Liver (tissue), 9 donors: ENCODE results near the gene GPI. TPM values are rescaled to one million over a fixed set of nuclear protein-coding genes. Genes with fewer than 3 reads are reported as not detected.
"Not testable (repeated sequence)": the region's sequence is repeated elsewhere in the genome, so short reads cannot be mapped to it uniquely, and the experiment has no call there.

Source experiments
- DNase-seq: peaks from one replicate; pipeline ENCODE4 v3.0.0-alpha.2; 2017; ENCODE audit warnings: low spot score
- H3K27ac ChIP-seq, 2 donors: one replicate each; pipeline ENCODE4 v1.7.0; 2013; ENCODE audit warnings: inconsistent platforms in 2 of 2, low read length in 2 of 2, control low read depth in 1 of 2, low read depth in 1 of 2, mild to moderate bottlenecking in 1 of 2
- H3K27me3 ChIP-seq, 4 donors: one replicate each; pipeline versions ENCODE4 v1.6.1 to v1.7.0; 2013; ENCODE audit warnings: low read length in 3 of 4, inconsistent platforms in 1 of 4, mild to moderate bottlenecking in 1 of 4, moderate library complexity in 1 of 4; ENCODE audit not compliant: control insufficient read depth in 4 of 4, insufficient read depth in 4 of 4
- H3K36me3 ChIP-seq, 4 donors: one replicate each; pipeline versions ENCODE4 v1.6.1 to v1.7.0; 2013; ENCODE audit warnings: low read length in 3 of 4, mild to moderate bottlenecking in 3 of 4, low read depth in 1 of 4, moderate library complexity in 1 of 4; ENCODE audit not compliant: control insufficient read depth in 4 of 4, insufficient read depth in 3 of 4
- H3K4me1 ChIP-seq, 4 donors: one replicate each; pipeline versions ENCODE4 v1.6.1 to v1.7.0; 2013; ENCODE audit warnings: low read length in 3 of 4, mild to moderate bottlenecking in 3 of 4, moderate library complexity in 1 of 4; ENCODE audit not compliant: control insufficient read depth in 4 of 4, insufficient read depth in 4 of 4
- H3K4me3 ChIP-seq, 3 donors: one replicate each; pipeline versions ENCODE4 v1.6.1 to v1.7.0; 2013; ENCODE audit warnings: low read length in 3 of 3, control low read depth in 1 of 3, low read depth in 1 of 3, mild to moderate bottlenecking in 1 of 3
- H3K9ac ChIP-seq, 2 donors: one replicate each; pipeline ENCODE4 v1.7.0; 2013; ENCODE audit warnings: low read length in 2 of 2, mild to moderate bottlenecking in 2 of 2, moderate library complexity in 2 of 2, control low read depth in 1 of 2, low read depth in 1 of 2
- H3K9me3 ChIP-seq, 4 donors: one replicate each; pipeline versions ENCODE4 v1.6.1 to v1.7.0; 2013; ENCODE audit warnings: low read length in 3 of 4; ENCODE audit not compliant: control insufficient read depth in 4 of 4
- ATF3 ChIP-seq: IDR thresholded peaks from 2 replicates; pipeline ENCODE4 v1.6.1; 2016; ENCODE audit warnings: antibody characterized with exemption
- CTCF ChIP-seq: fragments of 150-350 bp; IDR thresholded peaks from 2 replicates; pipeline ENCODE4 v1.5.1; 2017; ENCODE audit warnings: improper control_type of control experiment, low read depth, low read length; ENCODE audit not compliant: missing input control
- FOXA1 ChIP-seq: IDR thresholded peaks from 2 replicates; pipeline ENCODE4 v1.6.1; 2016; ENCODE audit warnings: antibody characterized with exemption
- FOXA2 ChIP-seq: IDR thresholded peaks from 2 replicates; pipeline ENCODE4 v1.6.1; 2016; ENCODE audit warnings: antibody characterized with exemption
- GABPA ChIP-seq, 2 donors: IDR thresholded peaks in 1 of 2; conservative IDR thresholded peaks in 1 of 2; 2 replicates each; pipeline ENCODE4 v1.6.1; 2016; ENCODE audit warnings: antibody characterized with exemption in 2 of 2, mild to moderate bottlenecking in 1 of 2, moderate library complexity in 1 of 2
- HNF4A ChIP-seq, 2 donors: conservative IDR thresholded peaks; 2 replicates each; pipeline ENCODE4 v1.6.1; 2016; ENCODE audit warnings: antibody characterized with exemption in 2 of 2, mild to moderate bottlenecking in 2 of 2
- HNF4G ChIP-seq: IDR thresholded peaks from 2 replicates; pipeline ENCODE4 v1.6.1; 2016; ENCODE audit warnings: antibody characterized with exemption
- JUND ChIP-seq, 2 donors: IDR thresholded peaks; 2 replicates each; pipeline ENCODE4 v1.6.1; 2016; ENCODE audit warnings: antibody characterized with exemption in 2 of 2
- RAD21 ChIP-seq, 2 donors: IDR thresholded peaks; 2 replicates each; pipeline ENCODE4 v1.6.1; 2016; ENCODE audit warnings: antibody characterized with exemption in 2 of 2, mild to moderate bottlenecking in 2 of 2
- REST ChIP-seq: IDR thresholded peaks from 2 replicates; pipeline ENCODE4 v1.6.1; 2016; ENCODE audit warnings: antibody characterized with exemption, mild to moderate bottlenecking
- RXRA ChIP-seq, 2 donors: IDR thresholded peaks; 2 replicates each; pipeline ENCODE4 v1.6.1; 2017 to 2018; ENCODE audit warnings: antibody characterized with exemption in 2 of 2, mild to moderate bottlenecking in 1 of 2
- SP1 ChIP-seq: IDR thresholded peaks from 2 replicates; pipeline ENCODE4 v1.6.1; 2018; ENCODE audit warnings: antibody characterized with exemption, mild to moderate bottlenecking
- TAF1 ChIP-seq: conservative IDR thresholded peaks from 2 replicates; pipeline ENCODE4 v1.6.1; 2016; ENCODE audit warnings: antibody characterized with exemption, mild to moderate bottlenecking
- YY1 ChIP-seq: IDR thresholded peaks from 2 replicates; pipeline ENCODE4 v1.6.1; 2016; ENCODE audit warnings: antibody characterized with exemption, mild to moderate bottlenecking
- ZBTB33 ChIP-seq: IDR thresholded peaks from 2 replicates; pipeline ENCODE4 v1.6.1; 2016; ENCODE audit warnings: antibody characterized with exemption
- WGBS: extraction: QIAGEN DNeasy Blood & Tissue Kit; methylation state at CpG from one replicate; pipeline ENCODE4 v1.1.7; 2013; 5-methylcytosine and 5-hydroxymethylcytosine counted together
- polyA plus RNA-seq, 2 donors: library from polyadenylated mRNA; stranded (reverse) in 1 of 2; unstranded in 1 of 2; fragments of 200-250 nt in 1 of 2; fragments of >200 nt in 1 of 2; fragmentation: Nextera tagmentation in 1 of 2; extraction: Ambion mirVana in 1 of 2; gene quantifications; one replicate each; pipeline versions ENCODE4 v1.2.1 to v1.2.3, GENCODE V29; 2013 to 2015
- total RNA-seq, 2 donors: library from RNA; depleted of rRNA; stranded (reverse); fragments of >200 nt; gene quantifications; one replicate each; pipeline ENCODE4 v1.2.3, GENCODE V29; 2014
- donor health status: healthy.
- donor health status: healthy.
- donor health status: healthy.
- donor health status: healthy.
- donor health status: healthy.

GPI gene
- total and polyA plus RNA-seq, 4 donors: 61.8 to 191 (median 158) TPM

GRCh38 chr19:34399886-34400285 lies 34.9 kb downstream of the GPI start:
- WGBS: 93% methylated on average over 9 of the region's 9 CpGs
- Histone ChIP-seq H3K27me3 (no peaks in the 10 kb centered on the region), H3K9me3 (no peaks in the 10 kb centered on the region), H3K4me1 (peaks cover 0 to 3% (median 2%) of the 10 kb centered on the region in 4 donors), H3K9ac (no peak overlapping the region), H3K27ac (no peak overlapping the region), H3K36me3 (peaks cover 19 to 51% (median 36%) of the 10 kb centered on the region in 4 donors), H3K4me3 (no peak overlapping the region)
- no peak for TF ChIP-seq FOXA2
- TF ChIP-seq TAF1: no peak
- no peak for TF ChIP-seq RXRA (IDR thresholded peaks at IDR 0.05)
- no peak for TF ChIP-seq GABPA (IDR thresholded peaks at IDR 0.05 in 1 of 2, conservative IDR thresholded peaks at IDR 0.05 in 1 of 2)
- TF ChIP-seq FOXA1: no peak
- no peak for TF ChIP-seq SP1
- no peak for DNase-seq

GRCh38 chr19:34400844-34401243 lies 35.8 kb downstream of the GPI start:
- H3K4me1 ChIP-seq, H3K9ac ChIP-seq, H3K4me3 ChIP-seq, DNase-seq, H3K9me3 ChIP-seq, H3K27ac ChIP-seq, H3K27me3 ChIP-seq: not testable (repeated sequence)
- 99% methylated on average over 8 of the region's 8 CpGs for WGBS
- peaks cover 19 to 43% (median 32%) of the 10 kb centered on the region in 4 donors for H3K36me3 ChIP-seq

GRCh38 chr19:34402074-34402600 lies 37.1 kb downstream of the GPI start:
- 83% methylated on average over 8 of the region's 8 CpGs for whole genome bisulfite sequencing
- H3K36me3 ChIP-seq: peaks cover 17 to 31% (median 22%) of the 10 kb centered on the region in 4 donors
- no peaks in the 10 kb centered on the region for H3K9me3 ChIP-seq
- TF ChIP-seq CTCF (no peak), JUND (IDR thresholded peaks at IDR 0.05) (no peak), HNF4G (no peak), SP1 (no peak), TAF1 (no peak), YY1 (no peak)
- DNase-seq: no peak
- peaks cover 0 to 3% (median 2%) of the 10 kb centered on the region in 4 donors for H3K4me1 ChIP-seq
- H3K4me3 ChIP-seq: no peak overlapping the region
- H3K27ac ChIP-seq: no peak overlapping the region
- no peak overlapping the region for H3K9ac ChIP-seq
- H3K27me3 ChIP-seq: no peaks in the 10 kb centered on the region

GRCh38 chr19:34403784-34404108 lies 38.8 kb downstream of the GPI start:
- peak overlapping the region in 1 of 2 donors; percentile 32 for H3K27ac ChIP-seq
- TF ChIP-seq REST (no peak), HNF4A (conservative IDR thresholded peaks at IDR 0.05) (no peak), RAD21 (IDR thresholded peaks at IDR 0.05) (no peak), YY1 (no peak), ATF3 (no peak), TAF1 (no peak), HNF4G (no peak), RXRA (IDR thresholded peaks at IDR 0.05) (no peak), FOXA2 (no peak), JUND (IDR thresholded peaks at IDR 0.05) (no peak), ZBTB33 (no peak)
- peaks cover 0 to 3% (median 2%) of the 10 kb centered on the region in 4 donors for H3K4me1 ChIP-seq
- no peaks in the 10 kb centered on the region for H3K27me3 ChIP-seq
- DNase-seq: no peak
- H3K4me3 ChIP-seq: peak overlapping the region; percentile 76 to 91 (median 84)
- peaks cover 14 to 18% (median 17%) of the 10 kb centered on the region in 4 donors for H3K36me3 ChIP-seq
- no peaks in the 10 kb centered on the region for H3K9me3 ChIP-seq
- 28% methylated on average over 6 of the region's 6 CpGs for WGBS
- peak overlapping the region in 1 of 2 donors; percentile 32 for H3K9ac ChIP-seq
